SU-DHL-6 (cell line): ENCODE data around the gene DNAJC11.

Source experiments
- H2AFZ ChIP-seq: fragments of 200-600 bp; sonication (generic); 2 replicates; pipeline ENCODE4 v1.6.1; 2014; ENCODE audit warnings: low read depth, mild to moderate bottlenecking, moderate library complexity, mixed read lengths, antibody characterized with exemption, low read length; ENCODE audit not compliant: severe bottlenecking
- H3F3A ChIP-seq: fragments of 200-600 bp; shearing (Covaris generic); 2 replicates; pipeline ENCODE4 v1.6.0; 2016; ENCODE audit warnings: antibody characterized with exemption, mild to moderate bottlenecking; ENCODE audit not compliant: insufficient read depth
- H3K27ac ChIP-seq: fragments of 200-600 bp; sonication (generic); 2 replicates; pipeline ENCODE4 v1.5.1; 2016; ENCODE audit warnings: low read depth, mild to moderate bottlenecking, low read length, moderate library complexity, mixed read lengths
- H3K27me3 ChIP-seq: fragments of 200-600 bp; sonication (generic), shearing (Covaris generic); 2 replicates; pipeline ENCODE4 v1.6.0; 2014; ENCODE audit warnings: mild to moderate bottlenecking, low read length
- H3K36me3 ChIP-seq: fragments of 200-600 bp; sonication (generic); 2 replicates; pipeline ENCODE4 v1.6.1; 2014; ENCODE audit warnings: mild to moderate bottlenecking, low read length, mixed read lengths
- H3K4me2 ChIP-seq: fragments of 300-600, 200-600 bp; shearing (Covaris generic), sonication (generic); 2 replicates; pipeline ENCODE4 v1.6.0; 2014; ENCODE audit warnings: low read length, low read depth, mild to moderate bottlenecking; ENCODE audit not compliant: poor library complexity, severe bottlenecking
- H3K4me3 ChIP-seq: fragments of 200-600 bp; sonication (generic); 2 replicates; pipeline ENCODE4 v1.5.1; 2014; ENCODE audit warnings: antibody characterized with exemption, low read length, mild to moderate bottlenecking, mixed read lengths; ENCODE audit not compliant: insufficient read depth, poor library complexity, severe bottlenecking
- H3K79me2 ChIP-seq: fragments of 200-600 bp; sonication (generic); 2 replicates; pipeline ENCODE4 v1.6.1; 2014; ENCODE audit warnings: mild to moderate bottlenecking, low read length, moderate library complexity; ENCODE audit not compliant: insufficient read depth
- H3K9ac ChIP-seq: fragments of 200-600 bp; sonication (generic); 2 replicates; pipeline ENCODE4 v1.7.0; 2014; ENCODE audit warnings: mild to moderate bottlenecking, low read length
- H3K9me2 ChIP-seq: fragments of 200-600 bp; sonication (generic); replicated peaks from 2 replicates; pipeline ENCODE4 v1.6.1; 2014; ENCODE audit warnings: low read length; ENCODE audit not compliant: insufficient read depth
- H3K9me3 ChIP-seq: fragments of 200-600 bp; sonication (generic); 2 replicates; pipeline ENCODE4 v1.6.1; 2014; ENCODE audit warnings: low read length, mixed read lengths; ENCODE audit not compliant: insufficient read depth
- H4K20me1 ChIP-seq: fragments of 200-600 bp; sonication (generic); 2 replicates; pipeline ENCODE4 v1.6.1; 2014; ENCODE audit warnings: low read depth, mild to moderate bottlenecking, antibody characterized with exemption, low read length, moderate library complexity, mixed read lengths
- EZH2phosphoT487 ChIP-seq: fragments of 200-600 bp; sonication (generic), shearing (Covaris generic); conservative IDR thresholded peaks from 2 replicates; pipeline ENCODE4 v1.6.1; 2018; ENCODE audit warnings: mild to moderate bottlenecking, antibody characterized with exemption, low read length, moderate library complexity, mixed read lengths
- TF ChIP-seq, protein P1 (sequence below): fragments of 200-600 bp; sonication (generic); IDR thresholded peaks from one replicate; pipeline ENCODE4 v1.5.1; 2017; ENCODE audit warnings: antibody characterized with exemption, mild to moderate bottlenecking, low read length, moderate library complexity; ENCODE audit not compliant: insufficient read depth, poor library complexity, severe bottlenecking

The DNAJC11 gene

DNA sequence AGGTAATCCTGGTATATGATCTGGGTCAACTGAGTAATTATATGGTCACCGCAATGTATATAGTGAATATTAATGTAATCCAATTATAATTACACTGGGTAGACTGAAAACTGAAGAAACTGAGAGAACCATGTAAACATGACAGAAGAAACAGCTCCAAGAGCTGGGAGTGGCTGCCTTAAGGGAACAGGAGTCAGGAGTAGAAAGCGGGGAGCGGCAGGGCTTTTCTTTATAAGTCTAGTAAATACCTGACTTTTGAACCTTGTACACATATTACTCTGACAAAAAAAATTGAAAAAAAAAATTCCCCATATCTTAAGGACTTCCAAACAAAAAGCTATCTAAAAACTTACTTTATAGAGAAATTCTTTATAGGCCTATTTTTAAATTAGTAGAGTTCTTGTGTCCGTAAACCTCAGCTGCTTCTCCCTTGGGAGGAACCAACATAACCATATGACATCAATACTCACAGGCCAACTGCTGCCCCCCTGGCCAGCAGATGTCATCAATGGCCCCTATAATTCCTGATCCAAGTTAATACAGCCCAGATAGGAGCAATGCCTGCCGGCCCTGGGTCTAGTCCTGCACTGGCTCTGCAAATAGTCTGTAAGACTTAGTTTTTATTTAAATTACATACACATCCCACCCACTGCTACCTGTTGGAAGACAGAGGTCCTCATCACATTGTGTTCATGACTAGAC lies 43.1 kb downstream of the DNAJC11 start:
- TF ChIP-seq EZH2phosphoT487: no peak
- TF ChIP-seq, protein P1, sequence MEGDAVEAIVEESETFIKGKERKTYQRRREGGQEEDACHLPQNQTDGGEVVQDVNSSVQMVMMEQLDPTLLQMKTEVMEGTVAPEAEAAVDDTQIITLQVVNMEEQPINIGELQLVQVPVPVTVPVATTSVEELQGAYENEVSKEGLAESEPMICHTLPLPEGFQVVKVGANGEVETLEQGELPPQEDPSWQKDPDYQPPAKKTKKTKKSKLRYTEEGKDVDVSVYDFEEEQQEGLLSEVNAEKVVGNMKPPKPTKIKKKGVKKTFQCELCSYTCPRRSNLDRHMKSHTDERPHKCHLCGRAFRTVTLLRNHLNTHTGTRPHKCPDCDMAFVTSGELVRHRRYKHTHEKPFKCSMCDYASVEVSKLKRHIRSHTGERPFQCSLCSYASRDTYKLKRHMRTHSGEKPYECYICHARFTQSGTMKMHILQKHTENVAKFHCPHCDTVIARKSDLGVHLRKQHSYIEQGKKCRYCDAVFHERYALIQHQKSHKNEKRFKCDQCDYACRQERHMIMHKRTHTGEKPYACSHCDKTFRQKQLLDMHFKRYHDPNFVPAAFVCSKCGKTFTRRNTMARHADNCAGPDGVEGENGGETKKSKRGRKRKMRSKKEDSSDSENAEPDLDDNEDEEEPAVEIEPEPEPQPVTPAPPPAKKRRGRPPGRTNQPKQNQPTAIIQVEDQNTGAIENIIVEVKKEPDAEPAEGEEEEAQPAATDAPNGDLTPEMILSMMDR: no peak
- Histone ChIP-seq H3K9ac (no peak overlapping the region), H3K27ac (no peak overlapping the region), H4K20me1 (no peaks in the 10 kb centered on the region), H3K9me2 (no peaks in the 10 kb centered on the region), H3F3A (no peaks in the 10 kb centered on the region), H3K36me3 (no peaks in the 10 kb centered on the region; the same call in 1 of the 2 replicates), H3K4me2 (no peak overlapping the region), H3K9me3 (no peaks in the 10 kb centered on the region), H3K27me3 (no peaks in the 10 kb centered on the region), H3K79me2 (no peaks in the 10 kb centered on the region; the same call in 1 of the 2 replicates), H2AFZ (no peak overlapping the region), H3K4me3 (no peak overlapping the region)

DNA sequence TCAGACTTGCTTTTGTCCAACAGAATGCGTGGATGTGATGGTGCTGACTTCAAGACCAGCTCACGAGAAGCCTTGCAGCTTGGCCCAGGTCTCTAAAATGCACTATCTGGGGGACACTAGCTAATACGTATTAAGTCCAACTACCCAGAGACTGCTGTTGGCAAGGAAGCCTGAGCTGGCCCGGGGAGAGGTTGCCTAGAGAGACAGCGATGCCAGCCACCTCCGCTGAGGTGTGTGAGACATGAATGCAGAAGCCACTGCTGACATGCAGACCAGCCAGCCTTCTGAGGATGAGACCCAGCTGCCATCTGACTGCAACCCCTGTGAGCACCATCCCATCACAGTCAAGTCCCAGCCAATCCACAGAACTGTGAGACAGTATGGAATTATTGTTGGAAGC lies 44.5 kb downstream of the DNAJC11 start:
- Histone ChIP-seq H3K27me3 (no peaks in the 10 kb centered on the region), H3K9me3 (no peaks in the 10 kb centered on the region), H3K27ac (no peak overlapping the region), H3K4me2 (no peak overlapping the region), H3K79me2 (no peaks in the 10 kb centered on the region), H3K9me2 (no peaks in the 10 kb centered on the region), H3F3A (no peaks in the 10 kb centered on the region), H3K36me3 (no peaks in the 10 kb centered on the region; the same call in 1 of the 2 replicates), H3K4me3 (no peak overlapping the region), H3K9ac (no peak overlapping the region), H4K20me1 (no peaks in the 10 kb centered on the region), H2AFZ (no peak overlapping the region)
- TF ChIP-seq, protein P1: no peak
- TF ChIP-seq EZH2phosphoT487: no peak

DNA sequence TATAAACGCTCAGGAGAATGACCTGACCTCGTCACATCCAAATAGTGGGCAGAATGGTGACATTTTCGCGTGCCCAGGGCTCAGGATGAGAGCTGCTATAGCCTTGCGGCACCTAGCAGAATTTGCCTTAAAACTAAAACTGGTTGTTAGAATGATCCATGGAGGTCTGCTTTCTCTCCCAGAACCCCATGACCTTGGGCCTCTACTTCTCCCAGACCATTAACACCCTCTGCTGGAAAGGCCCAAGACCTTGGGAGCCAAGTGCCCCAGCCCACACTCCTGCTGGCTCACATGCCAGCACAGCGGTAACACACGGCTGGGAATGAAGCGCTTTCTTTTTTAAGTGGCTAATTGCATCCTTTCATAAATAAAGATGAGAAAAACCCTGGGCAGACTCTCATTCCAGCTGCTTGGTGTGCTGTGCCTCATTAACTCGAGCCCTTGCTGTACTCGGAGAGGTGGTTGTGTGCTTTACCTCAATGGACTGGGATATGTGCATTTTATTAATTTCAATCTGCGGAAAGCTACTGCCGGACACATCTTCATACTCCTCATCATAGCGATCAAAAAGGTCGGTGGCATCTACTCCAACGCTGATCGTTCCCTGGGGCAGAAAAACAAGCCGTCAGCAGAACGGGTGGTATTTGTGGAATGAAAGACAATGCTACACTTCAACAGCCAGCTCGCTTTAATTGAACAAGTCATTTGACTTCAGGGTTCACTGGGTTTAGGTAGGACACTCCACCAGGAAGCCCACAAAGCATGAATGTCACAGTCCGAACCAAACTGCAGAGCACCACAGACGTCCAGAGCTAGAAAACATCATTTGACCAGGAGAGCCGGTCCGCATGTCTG lies 48.0 kb downstream of the DNAJC11 start:
- TF ChIP-seq, protein P1: no peak
- no peak for TF ChIP-seq EZH2phosphoT487
- no peak overlapping the region for H2AFZ ChIP-seq
- no peaks in the 10 kb centered on the region for H3K9me2 ChIP-seq
- no peaks in the 10 kb centered on the region for H3K9me3 ChIP-seq
- H4K20me1 ChIP-seq: no peaks in the 10 kb centered on the region
- no peak overlapping the region for H3K4me3 ChIP-seq
- no peaks in the 10 kb centered on the region; the same call in 1 of the 2 replicates for H3K36me3 ChIP-seq
- H3K9ac ChIP-seq: no peak overlapping the region
- no peak overlapping the region for H3K4me2 ChIP-seq
- no peaks in the 10 kb centered on the region for H3F3A ChIP-seq
- no peak overlapping the region for H3K27ac ChIP-seq
- H3K79me2 ChIP-seq: no peaks in the 10 kb centered on the region
- no peaks in the 10 kb centered on the region for H3K27me3 ChIP-seq
